Measurements from ENCODE around the gene FGGY.
A peak's percentile ranks its signal among the peaks of the same experiment; 100 is the strongest.
"Not testable (repeated sequence)": the region's sequence is repeated elsewhere in the genome, so short reads cannot be mapped to it uniquely, and the experiment has no call there.

The FGGY gene

DNA sequence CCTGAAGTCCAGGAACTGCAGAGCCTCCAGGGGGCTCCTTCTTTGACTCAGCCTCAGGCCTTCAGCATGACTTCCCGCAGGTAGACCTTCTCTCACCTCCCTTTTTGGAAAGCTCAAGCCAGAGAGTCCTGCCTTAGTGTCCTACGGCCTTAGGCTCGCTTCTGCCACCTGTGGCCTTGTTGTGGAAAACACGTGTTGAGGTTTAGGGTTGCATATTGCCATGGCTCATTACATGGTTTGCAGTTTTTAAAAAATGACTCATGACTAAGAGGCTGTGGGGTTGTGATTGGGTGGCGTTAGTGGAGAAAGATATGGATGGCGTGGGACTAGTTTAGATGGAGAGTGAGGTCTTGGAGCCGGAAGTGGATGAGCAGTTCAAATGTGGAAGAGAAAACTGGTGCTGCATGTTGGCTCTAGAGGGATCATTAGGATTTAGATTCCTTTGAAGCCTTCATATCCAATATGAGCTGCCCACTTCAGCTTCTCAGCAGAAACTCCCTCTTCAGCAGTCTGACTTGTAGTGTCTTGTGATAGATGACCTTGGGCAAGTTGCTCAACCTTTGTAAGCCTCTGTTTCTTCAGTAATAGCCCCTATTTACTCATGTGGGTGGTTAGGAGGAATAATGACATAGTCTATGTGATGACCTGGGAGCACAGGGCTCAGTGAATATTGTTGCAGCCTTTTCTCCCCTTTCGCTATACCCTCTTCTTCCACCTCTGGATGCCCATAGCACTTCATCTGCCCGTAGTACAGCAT is 6.5 kb upstream of the FGGY start:
- DNase-seq = peak; percentile 31

DNA sequence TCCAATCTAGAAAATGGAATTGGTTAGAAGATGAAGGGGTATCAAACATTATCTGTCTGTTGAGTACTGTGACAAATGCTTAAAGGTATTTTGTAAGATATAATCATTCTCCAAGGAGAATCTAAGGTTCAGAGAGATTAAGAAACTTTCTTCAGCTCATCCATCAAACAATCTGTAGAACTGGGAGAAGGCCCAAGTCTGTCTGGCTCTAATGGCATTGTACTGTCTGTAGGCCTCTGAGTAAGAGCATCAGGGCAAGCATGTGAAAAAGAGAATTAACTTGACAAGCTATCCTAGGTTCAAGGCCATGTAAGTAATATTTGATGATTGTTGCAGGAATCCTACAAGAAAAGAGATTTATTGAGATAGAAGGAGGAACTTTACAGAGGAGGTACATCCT is 5.3 kb upstream of the FGGY start:
- DNase-seq = no peak

DNA sequence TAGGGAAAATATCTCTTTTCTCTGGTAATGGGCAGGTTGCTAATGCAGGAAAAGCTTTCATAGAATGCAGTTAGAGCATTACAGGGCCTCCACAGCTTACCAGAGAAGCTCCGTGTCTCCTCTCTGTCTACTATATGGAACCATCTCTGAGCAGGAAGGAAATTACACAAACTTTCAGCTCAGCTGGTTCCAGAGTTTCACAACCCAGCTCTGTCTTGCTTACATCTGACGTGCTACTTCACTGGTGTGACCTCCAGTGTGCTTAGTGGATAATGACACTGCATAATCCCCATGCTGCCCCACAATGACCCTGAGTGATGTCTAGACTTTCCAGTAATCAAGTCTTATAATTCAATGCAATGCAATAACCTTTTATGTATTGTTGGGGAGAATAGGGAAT is 4.3 kb upstream of the FGGY start:
- DNase-seq = no peak

DNA sequence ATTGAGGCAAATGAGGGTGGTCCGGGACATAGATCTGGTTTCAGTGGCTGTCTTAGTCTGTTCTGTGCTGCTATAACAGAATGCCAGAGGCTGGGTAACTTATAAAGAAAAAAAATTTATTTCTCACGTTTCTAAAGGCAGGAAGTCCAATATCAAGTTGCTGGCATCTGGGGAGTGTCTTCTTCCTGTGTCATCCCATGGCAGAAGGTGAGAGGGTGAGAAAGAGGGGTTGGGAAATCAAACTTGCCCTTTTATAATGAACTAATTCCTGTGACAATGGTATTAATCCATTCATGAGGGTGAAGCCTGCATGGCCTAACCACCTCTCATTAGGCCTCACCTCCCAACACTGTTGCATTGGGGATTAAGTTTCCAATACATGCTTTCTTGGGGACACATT is 3.7 kb upstream of the FGGY start:
- no peak for DNase-seq

DNA sequence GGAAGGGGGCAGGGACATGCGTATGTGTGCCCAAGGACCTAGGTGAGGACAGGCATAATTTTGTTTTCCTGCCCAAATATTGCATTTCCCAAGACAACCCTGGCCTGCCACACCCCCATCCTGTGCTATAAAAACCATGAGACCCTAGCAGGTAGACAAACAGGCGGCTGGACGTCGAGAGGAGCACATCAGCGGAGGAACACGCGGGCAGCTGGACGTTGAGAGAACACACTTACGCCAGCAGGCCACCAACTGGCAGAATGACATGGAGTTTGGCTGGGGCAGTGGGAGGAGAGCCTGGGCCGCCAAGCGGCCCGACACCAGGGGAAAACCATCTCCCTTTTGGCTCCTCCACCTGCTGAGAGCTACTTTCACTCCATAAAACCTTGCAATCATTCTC is 3.0 kb upstream of the FGGY start:
- no peak for DNase-seq

DNA sequence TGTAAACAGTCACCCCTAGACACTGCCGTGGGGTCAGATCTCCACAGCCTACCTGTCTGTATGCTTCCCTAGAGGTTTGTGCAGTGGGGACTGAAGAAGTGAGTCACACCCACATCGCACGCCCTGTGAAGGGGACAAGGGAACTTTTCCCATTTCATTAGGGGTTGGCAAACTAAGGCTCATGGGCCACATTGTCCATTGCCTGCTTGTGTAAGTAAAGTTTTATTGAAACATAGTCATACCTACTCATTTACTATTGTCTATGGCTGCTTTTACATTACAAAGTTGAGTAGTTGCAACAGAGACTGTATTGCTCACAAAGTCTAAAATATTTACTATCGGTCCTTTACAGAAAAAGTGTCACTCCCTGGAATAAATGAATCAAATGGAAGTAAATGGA is 2.5 kb upstream of the FGGY start:
- DNase-seq = no peak

DNA sequence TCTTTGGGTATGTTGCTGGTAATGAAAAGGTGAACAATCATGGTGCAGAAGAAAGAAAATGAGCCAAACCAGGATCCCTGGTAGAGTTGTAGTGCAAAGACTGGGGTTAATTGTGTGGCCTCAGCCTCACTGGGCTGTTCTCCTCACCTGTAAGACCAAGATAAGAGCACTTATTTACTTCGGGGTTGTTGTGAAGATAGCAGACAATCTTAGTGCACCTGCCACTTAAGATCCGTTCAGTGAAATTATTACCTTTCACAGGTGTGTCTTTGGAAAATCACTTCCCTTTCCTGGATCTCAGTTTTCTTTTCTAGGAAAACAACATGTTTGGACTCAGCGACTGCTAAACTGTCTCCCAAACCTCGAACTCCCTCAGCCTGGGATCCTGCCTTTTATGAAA is 1.3 kb upstream of the FGGY start:
- DNase-seq = no peak

DNA sequence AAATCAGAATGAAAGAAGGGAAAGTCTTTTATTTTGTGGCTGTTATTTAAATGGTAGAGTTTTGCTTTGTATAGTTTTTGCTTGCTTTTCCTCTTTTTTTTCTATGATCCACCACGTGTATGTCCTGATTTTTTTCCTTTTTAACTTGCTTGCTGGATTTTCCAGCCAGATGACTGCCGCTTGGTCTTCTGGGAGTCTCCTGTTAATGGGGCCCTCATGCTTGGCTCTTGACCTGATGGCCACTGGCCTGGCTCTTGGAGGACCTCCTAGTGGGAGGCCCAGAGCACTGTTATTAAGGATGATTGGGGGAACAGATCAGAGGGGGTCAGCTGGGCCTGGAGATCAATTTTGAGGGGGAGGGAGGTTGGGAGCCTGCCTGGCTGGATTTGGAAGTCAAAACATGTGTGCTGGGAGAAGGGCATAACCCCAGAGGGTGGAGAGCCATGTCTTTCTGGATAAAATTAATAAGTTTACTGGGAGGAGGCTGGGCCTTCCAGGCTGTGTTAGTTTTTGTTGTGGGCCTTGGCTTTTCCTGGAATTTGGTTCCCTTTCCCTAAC is 1.2 kb downstream of the FGGY start:
- DNase-seq = no peak

DNA sequence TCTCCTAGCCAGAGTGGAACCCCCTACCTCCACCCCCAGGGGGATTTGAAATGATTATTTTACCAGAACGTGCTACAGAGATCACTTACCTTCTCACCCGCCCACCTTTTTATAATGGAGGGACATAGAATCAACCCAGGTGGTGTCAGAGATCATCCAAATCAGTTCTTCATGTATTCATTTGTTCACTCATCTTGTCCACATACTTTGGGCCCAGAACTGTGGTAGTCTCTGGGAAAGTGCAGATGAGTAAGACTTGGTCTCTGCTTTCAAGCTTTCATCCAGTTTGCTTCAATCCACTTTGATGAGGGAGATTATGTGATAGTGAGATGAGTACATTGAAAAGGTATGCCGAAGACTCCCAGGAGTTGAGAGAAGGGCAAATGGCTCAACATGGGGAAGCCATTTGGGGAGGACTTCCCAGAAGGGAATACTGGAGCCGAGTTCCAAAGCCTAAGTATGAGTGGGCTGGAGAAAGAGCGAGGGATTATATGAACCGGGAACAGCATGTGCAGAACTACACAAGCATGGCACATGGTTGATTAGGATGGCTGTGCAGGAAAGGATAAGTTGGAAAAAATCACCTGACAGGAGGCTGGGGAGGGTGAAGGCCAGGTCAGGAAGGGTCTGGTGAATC is 1.9 kb downstream of the FGGY start:
- no peak for DNase-seq

DNA sequence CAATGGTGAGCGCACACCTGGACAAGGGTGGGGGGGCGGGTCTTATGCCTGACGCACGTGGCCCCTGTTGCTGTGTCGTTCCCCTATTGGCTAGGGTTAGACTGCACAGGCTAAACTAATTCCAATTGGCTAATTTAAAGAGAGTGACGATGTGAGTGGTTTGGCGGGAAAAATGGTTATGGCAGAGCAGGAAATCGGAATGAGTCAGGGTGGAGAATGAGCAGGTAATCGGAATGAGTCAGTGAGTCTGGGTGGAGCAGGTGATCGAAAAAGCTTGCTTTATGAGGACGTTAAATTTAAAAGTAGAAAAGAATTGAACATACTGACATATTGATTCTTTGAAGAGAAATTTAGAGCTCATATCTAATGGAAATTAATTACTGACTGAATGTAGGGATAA is 2.8 kb downstream of the FGGY start:
- not testable (repeated sequence) for DNase-seq

DNA sequence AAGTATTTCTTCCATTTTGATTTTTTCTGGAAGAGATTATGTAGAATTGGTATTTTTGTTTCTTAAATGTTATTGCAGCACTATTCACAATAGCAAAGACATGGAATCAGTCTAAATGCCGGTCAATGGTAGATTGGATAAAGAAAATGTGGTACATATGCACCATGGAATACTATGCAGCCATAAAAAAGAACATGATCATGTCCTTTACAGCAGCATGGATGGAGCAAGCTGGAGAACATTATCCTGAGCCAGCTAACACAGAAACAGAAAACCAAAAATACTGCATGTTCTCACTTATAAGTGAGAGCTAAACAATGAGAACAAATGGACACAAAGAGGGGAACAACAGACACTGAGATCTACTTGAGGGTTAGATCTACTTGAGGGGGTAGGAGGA is 5.4 kb downstream of the FGGY start:
- no peak for DNase-seq

DNA sequence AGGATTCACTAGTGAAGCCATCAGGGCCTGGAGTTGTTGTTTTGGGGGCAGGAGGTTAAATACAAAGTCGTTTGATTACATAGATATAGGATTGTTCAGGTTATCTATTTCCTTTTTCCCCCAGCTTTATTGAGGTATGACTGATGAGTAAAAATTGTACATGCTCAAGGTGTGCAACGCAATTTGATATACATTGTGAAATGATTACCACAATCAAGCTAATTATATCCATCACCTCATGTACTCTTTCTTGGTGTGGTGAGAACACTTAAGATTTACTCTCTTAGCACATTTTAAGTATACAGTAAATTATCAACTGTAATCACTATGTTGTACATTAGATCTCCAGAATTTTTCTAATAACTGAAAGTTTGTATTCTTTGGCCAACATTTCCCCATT is 6.0 kb downstream of the FGGY start:
- DNase-seq = no peak

DNA sequence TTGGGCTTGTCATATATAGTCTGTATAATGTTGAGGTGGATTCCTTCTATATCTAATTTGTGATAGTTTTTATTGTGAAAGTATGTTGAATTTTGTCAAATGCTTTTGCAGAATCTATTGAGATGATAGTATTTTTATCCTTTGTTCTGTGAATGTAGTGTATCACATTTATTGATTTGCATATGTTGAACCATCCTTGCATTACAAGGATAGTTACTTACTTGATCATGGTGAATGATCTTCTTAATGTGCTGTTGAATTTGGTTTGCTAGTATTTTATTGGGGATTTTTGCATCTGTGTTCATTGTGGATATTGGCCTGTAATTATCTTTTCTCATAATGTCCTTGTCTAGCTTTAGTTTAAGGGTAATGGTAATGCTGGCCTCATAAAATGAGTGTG is 8.3 kb downstream of the FGGY start:
- no peak for DNase-seq

DNA sequence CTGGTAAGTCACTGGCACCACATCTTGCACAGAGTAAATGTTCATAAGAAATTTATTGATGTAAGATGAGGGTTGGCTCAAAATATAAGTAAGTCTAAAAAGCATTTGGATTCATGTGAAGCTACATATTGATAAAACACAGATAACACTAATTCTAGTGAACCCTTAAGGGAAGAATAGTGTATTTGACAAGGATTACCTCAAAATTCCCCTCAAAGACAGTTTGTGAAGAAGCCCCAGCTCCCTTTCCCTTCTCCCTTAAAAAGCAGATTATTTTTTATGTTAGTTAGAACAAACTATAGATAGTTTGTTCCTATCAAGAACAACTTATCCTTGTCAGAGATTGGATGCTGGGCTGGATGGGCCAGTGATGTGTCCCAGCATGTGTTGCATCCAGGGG is 10.7 kb downstream of the FGGY start:
- no peak for DNase-seq

DNA sequence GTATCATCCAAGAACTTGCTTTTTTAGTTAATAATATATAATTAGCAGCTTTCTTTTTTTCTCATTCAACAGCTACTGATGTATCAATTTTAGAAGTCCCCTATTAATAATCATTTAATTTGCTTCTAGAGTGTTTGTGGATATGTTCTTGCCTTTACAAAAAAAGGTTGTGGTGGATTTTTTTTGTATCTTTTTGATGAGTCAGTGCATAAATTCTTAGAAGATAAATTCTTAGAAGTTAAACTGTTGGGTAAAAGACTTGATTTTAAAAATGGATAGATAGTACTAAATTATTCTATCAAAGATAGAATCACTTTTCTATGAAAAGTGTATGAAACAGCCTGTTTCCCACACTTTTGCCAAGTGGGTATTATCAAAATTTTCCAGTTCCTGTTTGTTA is 11.9 kb downstream of the FGGY start:
- no peak for DNase-seq

DNA sequence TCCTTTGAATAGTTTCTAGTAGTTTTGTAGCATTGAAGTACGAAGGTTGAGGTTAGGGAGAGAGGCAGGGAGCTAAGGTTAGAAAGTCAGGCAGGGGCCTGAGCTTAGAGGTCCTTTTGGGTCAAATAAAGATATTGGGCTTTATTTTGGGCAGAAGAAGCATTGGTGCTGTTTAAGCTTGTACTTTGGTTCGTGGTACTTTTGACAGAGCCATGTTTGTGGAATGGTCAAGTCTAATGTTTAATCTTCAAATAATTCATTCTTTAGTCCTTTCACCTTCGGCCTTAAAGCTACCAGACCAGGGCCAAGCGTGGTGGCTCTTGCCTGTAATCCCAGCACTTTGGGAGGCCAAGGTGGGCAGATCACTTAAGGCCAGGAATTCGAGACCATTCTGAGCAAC is 12.5 kb downstream of the FGGY start:
- DNase-seq = no peak

DNA sequence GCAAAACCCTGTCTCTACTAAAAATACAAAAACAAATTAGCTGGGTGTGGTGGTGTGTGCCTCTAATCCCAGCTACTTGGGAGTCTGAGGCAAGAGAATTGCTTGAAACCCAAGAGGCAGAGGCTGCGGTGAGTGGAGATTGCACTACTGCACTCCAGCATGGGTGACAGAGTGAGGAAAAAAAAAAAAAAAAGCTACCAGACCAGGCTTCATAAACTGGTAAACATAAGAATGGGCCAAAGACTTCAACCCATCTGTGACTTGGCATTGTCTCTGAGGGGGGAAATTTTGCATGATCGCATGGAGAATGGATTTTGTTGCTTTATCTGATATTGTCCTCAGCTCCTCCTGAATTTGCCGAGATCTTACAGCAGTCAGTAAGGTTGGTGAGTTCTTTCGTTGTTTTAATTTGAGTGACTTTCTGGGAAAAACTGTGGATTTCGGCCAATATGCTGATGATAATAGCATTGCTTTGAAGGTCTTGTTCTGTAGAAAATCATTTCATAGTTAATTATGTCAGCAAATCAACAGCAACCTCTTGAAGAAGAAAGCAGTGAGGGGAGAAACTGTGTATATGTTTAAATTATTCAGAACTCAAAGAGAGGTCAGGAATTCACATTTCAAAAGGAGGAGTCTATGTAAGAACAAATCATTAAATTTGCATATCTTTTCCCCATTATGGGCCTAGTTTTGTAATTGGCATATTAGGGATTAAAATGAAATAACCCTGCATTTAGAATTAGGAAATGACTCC is 13.1 kb downstream of the FGGY start:
- DNase-seq = no peak

DNA sequence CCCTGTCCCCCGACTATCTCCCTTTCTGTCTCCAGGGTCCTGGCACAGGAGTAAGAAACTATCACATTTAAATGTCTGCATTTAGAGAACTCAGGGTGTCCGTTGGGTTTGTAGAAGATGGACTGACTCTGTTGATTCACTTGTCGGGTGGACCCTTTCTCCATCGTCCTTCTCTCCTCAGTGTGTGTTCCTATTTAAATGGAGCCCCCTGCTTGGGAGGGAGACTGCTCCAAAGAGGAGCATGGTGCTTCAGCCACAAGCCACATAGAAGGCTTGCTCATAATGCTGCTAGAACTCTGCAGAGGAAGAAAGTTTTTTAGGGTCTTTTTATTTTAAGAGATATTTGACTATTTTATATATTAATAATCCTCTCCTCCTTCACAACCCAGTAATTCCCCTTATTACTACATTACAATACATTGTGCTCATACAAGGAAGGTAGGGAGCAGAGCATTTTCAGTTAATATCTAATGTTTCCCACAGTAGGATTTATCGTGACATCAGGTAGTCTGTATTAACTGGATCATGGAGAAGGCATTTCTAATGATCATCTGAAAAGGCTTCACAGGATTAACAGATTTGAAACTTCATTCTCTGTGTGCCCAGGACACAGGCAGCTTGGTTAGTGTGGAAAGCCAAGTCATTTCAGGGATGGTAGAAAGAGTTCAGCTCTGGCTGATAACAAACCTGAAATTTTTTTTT is 13.8 kb downstream of the FGGY start:
- DNase-seq = no peak

DNA sequence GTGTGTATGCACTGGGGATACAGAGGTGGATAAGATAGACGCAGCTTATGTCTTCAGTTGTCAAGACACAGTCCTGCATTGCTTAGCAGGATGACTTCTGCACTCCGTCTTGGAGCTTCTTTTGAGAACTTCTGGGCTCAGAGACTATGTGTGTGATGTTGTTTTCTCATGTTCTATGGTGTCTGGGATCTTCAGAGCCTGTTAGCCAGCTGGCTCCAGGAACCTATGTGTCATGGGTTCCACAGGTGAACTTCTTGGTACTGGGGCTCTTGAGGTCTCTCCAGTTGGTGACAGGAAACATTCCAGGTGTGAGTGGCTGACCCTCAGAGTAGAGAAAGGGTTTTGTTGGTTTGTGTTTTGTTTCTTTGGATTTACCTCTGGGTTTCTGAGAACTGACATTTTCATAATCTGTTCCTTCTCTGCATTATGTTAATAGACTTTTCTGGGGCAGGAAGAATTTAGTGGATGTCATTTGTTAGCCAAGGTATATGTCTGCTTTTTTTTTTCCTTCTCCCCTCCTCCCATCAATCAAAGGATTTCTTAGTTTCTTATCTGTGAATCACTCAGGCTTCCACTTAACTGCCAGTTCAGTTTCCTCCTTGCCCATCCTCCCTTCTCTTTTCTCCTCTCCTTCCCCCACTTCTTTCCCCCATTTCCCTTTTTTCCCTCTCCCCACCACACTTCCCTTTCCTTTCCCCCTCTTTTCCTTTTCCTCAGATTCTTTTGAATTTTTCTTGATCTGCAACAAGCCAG is 18.1 kb downstream of the FGGY start:
- no peak for DNase-seq

DNA sequence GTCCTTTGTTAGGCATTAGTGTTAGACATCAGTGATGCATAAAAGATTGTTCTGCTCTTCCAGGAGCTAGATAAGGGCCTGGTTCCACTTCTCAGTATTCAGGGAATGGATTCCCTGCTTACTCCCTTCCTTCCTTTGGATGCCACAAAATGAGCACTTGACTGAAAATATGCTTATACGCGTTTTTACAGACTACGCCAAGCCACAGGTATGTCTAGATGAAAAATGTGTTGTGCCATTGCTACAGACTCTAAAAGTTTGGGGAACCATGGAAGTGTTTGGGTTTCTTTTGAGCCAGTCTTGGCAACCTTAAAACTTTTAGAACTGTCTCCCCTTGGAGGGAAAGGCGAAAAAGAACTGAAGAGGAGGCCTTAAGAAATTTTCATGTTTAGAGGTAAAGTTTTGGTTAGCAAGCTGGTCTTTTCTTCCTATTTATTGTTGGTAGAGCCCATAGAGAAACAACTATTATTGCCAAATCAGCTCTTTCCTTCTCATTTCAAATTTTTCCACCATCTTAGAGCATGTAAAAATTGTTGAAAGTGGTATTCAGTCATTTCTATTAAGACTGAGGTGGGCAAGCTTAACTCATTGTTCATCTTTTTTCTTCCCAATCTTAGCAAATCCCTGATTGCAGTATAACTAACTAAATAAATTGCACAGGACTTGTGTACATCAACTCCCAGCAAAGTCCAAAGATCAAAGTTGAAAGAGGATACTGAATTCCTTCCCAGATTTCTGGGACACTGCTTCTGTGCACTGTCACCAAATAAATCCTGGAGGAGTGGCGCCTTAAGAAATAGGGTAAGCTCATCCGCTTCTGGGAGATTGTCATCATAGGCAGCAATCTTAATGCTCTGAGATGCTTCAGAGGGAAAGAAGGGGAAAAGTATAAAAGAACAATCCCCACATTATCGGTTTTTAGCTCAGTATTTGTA is 18.9 kb downstream of the FGGY start:
- no peak for DNase-seq

DNA sequence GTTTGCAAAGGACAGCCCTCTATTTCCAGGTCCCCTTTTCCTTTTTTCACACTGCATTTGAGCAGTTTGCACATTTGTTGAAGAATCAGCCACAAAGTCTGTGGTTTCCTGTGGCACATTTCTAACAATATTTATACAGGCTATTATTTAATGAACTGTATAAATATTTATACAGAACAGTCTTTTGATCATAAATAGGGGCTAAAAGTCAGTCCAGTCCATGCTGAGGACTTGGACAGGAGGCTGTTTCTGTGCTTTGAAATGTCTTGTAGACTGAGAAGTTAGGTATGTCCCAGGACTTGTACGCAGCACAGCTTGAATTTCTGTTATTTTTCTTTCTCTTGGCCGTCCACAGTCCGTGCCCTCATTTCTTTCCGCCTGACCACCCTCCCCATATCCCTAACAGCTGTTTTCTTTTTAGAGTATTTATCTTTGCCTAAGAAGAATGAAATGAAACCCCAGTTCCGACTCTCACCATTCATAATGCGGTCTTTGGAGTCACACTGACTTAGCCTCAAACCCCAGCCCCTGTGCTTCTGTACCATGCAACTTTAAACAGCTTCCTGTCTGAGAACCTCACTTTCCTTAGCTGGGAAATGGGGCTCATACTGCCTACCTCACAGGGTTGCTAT is 19.7 kb downstream of the FGGY start:
- DNase-seq = no peak

Measured in NCI-H2107 (cell line).